ENCODE results near the gene TMEM203.

- TF ChIP-seq CTCF (IDR thresholded peaks at IDR 0.05 in 4 of 5, conservative IDR thresholded peaks at IDR 0.05 in 1 of 5) = no peak
- TF ChIP-seq POLR2A (IDR thresholded peaks at IDR 0.05) = no peak
Observed at GRCh38 chr9:137190315-137190856, 15.1 kb downstream of the TMEM203 start.

Measured in gastrocnemius medialis (tissue), 4 donors.